RWPE1 (cell line): ENCODE data around the gene CYTH3.
A peak's percentile ranks its signal among the peaks of the same experiment; 100 is the strongest.
"Not testable (repeated sequence)": the region's sequence is repeated elsewhere in the genome, so short reads cannot be mapped to it uniquely, and the experiment has no call there.

ENCODE experiments used
- CTCF ChIA-PET: fragments of 350-600 bp; sonication (Branson Sonifier 250); formaldehyde crosslinking; extraction: SDS; loops from one replicate; lab custom pipeline; 2021; lab: Yijun Ruan, JAX
- POLR2A ChIA-PET: fragments of 400-600 bp; formaldehyde crosslinking; extraction: SDS; loops from one replicate; lab custom pipeline; 2020; ENCODE audit warnings: antibody characterized with exemption; ENCODE audit not compliant: low non-redundant PET; lab: Yijun Ruan, JAX
- DNase-seq: peaks from one replicate; pipeline ENCODE4 v3.0.0; 2012; ENCODE audit warnings: low spot score
- H3K27ac ChIP-seq: fragments of 450-650 bp; 2 replicates; pipeline ENCODE4 v1.5.1; 2017
- CTCF ChIP-seq: fragments of 450-650 bp; conservative IDR thresholded peaks from 2 replicates; pipeline ENCODE4 v1.5.1; 2017; ENCODE audit warnings: low read depth, mild to moderate bottlenecking

CYTH3 gene

GRCh38 chr7:6231184-6231583, 41.2 kb downstream of the CYTH3 start:
- TF ChIP-seq CTCF, result no peak
- CTCF ChIA-PET, result no interaction called here
- DNase-seq, result no peak
- POLR2A ChIA-PET, result no interaction called here
- peak overlapping the region; percentile 12; the same call in 1 of the 2 replicates for H3K27ac ChIP-seq

DNA sequence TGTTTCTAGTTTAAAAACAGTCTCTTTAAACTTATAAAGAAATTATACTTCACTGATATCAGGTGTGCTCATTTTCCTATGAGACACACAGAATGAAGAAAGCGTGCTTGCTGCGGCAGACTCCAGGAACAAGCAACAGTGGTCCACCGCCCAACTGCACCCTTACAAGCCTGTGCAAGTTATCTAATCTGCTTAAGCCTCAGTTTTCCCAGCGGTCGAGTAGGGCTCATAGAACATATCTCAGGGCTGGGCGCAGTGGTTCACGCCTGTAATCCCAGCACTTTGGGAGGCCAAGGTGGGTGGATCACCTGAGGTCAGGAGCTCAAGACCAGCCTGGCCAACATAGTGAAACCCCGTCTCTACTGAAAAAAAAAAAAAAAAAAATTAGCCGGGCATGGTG, 43.1 kb downstream of the CYTH3 start:
- POLR2A ChIA-PET, result interaction anchor here (0.7 kb wide), 3 partner anchors 8 to 850 kb away, joined by 4 to 6 read pairs (median 5); no protein-coding TSS in a partner anchor
- 0 out of 2 replicates have a peak overlapping the region, but pooled peaks have one; percentile 6 for H3K27ac ChIP-seq
- DNase-seq, CTCF ChIA-PET: not testable (repeated sequence)

GRCh38 chr7:6228361-6229229, 43.8 kb downstream of the CYTH3 start:
- no peak for TF ChIP-seq CTCF
- ChIA-PET CTCF (no interaction called here), POLR2A (interaction anchor here (0.7 kb wide), 2 partner anchors 7 to 92 kb away, joined by 5 to 6 read pairs; no protein-coding TSS in a partner anchor)
- no peak for DNase-seq
- H3K27ac ChIP-seq, result no peak overlapping the region

- CTCF ChIA-PET, result no interaction called here
- TF ChIP-seq CTCF, result no peak
- H3K27ac ChIP-seq, result no peak overlapping the region
- no peak for DNase-seq
- POLR2A ChIA-PET, result no interaction called here
Observed at GRCh38 chr7:6227294-6227846, 45.1 kb downstream of the CYTH3 start.

DNA sequence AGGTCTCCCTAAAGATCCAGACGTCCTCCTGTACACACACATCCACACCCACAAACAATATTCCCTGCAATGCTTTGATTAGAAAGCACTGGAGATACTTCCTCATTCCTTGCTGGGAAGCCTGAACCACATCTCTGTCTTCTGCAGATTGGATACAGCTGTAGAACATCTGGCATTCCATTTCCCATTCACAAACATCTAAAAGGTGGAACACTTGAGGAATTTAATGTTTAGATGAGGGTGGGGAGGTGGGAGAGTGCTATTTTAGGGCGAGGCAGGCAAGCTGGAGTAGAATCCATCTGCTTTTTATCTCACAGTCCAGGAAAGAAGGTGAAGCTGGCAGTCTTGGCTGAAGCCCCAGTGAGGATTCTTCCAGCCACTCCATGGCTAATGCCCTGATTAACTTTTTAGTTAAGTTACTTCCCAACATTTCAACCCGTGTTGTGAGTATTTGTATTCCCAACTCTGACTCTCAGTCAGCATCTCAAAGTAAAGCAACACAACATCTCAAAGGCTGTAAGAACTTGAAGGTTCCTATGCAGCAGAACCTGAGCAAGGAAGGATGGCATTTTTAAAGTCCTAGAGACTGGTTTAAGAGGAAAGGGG, 46.1 kb downstream of the CYTH3 start:
- TF ChIP-seq CTCF, result no peak
- peak overlapping the region; percentile 59 for H3K27ac ChIP-seq
- CTCF ChIA-PET, result interaction anchor here (0.6 kb wide), 1 partner anchor 120 kb away, joined by 3 read pairs; no protein-coding TSS in a partner anchor
- no peak for DNase-seq
- POLR2A ChIA-PET, result no interaction called here

- DNase-seq, POLR2A ChIA-PET, CTCF ChIA-PET, H3K27ac ChIP-seq: not testable (repeated sequence)
Observed at GRCh38 chr7:6223411-6223810, 49.0 kb downstream of the CYTH3 start.

GRCh38 chr7:6223010-6223409, 49.4 kb downstream of the CYTH3 start:
- POLR2A ChIA-PET, H3K27ac ChIP-seq, DNase-seq, CTCF ChIA-PET: not testable (repeated sequence)
